ENCODE results near the gene CTNNA1.

CTNNA1 gene

DNA sequence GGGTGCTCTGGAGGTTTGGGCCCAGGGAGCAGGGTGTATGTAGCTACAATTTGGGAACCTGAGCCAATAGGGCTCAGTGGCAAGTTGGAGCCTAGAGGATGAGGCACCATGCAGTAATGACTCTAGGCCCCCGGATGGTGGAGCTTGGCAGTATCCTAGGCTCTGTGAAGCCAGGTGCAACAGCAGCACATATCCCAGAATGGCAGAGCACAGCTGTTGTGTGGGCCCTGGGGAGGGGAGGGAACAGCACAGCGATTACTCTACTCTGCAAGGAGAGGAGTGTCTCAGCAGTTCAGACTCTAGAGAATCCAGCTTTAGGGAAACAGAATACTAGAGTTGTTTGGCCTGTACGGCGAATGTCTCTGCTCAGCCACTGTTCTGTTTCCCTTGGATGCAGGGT, 65.9 kb downstream of the CTNNA1 start:
- TF ChIP-seq, protein P1, sequence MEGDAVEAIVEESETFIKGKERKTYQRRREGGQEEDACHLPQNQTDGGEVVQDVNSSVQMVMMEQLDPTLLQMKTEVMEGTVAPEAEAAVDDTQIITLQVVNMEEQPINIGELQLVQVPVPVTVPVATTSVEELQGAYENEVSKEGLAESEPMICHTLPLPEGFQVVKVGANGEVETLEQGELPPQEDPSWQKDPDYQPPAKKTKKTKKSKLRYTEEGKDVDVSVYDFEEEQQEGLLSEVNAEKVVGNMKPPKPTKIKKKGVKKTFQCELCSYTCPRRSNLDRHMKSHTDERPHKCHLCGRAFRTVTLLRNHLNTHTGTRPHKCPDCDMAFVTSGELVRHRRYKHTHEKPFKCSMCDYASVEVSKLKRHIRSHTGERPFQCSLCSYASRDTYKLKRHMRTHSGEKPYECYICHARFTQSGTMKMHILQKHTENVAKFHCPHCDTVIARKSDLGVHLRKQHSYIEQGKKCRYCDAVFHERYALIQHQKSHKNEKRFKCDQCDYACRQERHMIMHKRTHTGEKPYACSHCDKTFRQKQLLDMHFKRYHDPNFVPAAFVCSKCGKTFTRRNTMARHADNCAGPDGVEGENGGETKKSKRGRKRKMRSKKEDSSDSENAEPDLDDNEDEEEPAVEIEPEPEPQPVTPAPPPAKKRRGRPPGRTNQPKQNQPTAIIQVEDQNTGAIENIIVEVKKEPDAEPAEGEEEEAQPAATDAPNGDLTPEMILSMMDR (conservative IDR thresholded peaks at IDR 0.05; ENCODE audit: low read depth, low read length): no peak
- no peak for DNase-seq (ENCODE audit: low read depth)
- H3K4me3 ChIP-seq (ENCODE audit: low read length): no peak overlapping the region

DNA sequence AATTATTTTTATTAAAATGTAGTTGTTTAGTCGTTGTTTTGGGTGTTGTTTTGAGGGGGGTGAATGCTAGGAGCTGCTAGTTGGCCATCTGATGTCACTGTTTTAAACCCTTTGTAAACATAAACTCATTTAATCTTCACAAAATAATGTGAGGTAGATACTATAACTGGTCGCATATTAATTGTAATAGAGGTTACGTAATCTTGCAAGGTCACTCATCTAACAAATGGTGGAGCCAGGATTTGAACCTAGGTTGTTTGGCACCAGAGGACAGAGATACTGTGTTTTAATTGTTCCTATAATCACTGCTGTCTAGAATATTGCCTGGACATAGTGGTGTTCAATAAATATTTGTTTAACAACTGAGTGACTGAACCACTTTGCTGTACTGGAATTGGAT, 67.5 kb downstream of the CTNNA1 start:
- no peak for DNase-seq (ENCODE audit: low read depth)
- TF ChIP-seq, protein P1 (conservative IDR thresholded peaks at IDR 0.05; ENCODE audit: low read depth, low read length): no peak
- no peak overlapping the region for H3K4me3 ChIP-seq (ENCODE audit: low read length)

DNA sequence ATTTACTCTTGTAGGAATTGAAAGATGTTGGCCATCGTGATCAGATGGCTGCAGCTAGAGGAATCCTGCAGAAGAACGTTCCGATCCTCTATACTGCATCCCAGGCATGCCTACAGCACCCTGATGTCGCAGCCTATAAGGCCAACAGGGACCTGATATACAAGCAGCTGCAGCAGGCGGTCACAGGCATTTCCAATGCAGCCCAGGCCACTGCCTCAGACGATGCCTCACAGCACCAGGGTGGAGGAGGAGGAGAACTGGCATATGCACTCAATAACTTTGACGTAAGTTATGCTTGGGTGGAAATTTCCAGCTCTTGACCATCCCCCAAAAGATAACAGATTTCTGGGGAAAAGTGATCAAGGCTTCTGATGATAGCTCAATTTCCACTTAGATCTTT, 71.3 kb downstream of the CTNNA1 start:
- TF ChIP-seq, protein P1 (conservative IDR thresholded peaks at IDR 0.05; ENCODE audit: low read depth, low read length): no peak
- no peak overlapping the region for H3K4me3 ChIP-seq (ENCODE audit: low read length)
- no peak for DNase-seq (ENCODE audit: low read depth)

DNA sequence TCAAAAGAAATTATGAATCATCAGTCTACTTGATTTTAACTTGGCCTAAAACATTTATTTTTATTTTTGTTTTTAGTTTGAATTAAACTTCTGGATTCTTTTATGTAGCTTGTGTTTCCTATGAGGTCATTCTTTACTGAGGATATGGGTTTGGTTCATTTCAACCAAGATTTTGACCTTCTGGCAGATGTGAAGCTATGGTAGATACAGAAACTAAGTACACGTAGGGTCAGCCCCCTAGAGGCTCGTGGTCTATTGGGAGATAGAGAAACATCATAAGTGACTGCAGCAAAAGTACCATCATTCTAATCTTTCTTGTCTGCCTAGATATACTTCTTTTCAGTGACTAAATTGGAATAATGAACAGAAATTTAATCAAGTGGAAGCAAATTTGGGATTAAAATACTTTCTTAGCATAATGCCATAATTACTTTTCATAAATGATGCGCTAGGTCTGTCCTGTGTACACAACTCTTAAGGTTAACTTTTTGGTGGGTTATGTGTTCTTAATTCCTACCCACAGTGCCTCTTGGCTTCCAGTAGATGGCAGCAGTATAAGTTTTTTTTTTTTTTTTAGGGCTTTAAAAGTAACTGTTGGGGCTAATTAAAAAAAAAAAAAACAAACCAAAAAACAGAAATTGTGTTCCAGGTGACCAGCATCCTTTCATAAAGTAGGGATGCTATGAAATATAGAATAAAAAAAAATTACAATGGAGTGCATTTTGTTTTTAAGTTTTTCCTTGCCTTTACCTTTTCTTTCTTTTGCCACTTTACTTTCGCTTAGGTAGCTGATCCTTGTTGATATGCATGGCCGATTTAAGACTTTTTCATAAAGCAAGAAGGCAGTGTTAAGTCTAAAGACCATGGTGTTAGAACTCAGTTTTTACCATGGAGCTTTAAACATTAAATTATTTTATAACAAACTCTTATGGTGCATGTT, 72.0 kb downstream of the CTNNA1 start:
- DNase-seq (ENCODE audit: low read depth): no peak
- H3K4me3 ChIP-seq (ENCODE audit: low read length): no peak overlapping the region
- TF ChIP-seq, protein P1 (conservative IDR thresholded peaks at IDR 0.05; ENCODE audit: low read depth, low read length): peak; percentile 64

DNA sequence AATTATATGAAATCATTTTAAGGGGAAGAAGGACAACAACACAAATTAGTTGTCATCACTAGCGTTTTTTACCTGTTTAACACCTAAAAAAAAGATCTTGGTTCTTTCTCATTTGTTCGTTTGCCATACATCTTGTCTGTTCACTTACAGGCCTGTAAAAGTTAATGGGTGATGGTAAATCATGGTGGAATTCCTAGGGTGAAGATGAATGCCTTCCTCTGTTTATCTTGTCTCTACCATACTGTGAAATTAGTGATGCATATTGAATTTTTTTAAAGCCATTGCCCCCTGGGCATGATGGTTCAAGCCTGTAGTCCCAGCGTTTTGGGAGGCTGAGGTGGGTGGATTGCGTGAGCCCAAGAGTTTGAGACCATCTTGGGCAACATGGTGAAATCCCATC, 75.3 kb downstream of the CTNNA1 start:
- no peak for DNase-seq (ENCODE audit: low read depth)
- TF ChIP-seq, protein P1 (conservative IDR thresholded peaks at IDR 0.05; ENCODE audit: low read depth, low read length): no peak
- H3K4me3 ChIP-seq (ENCODE audit: low read length): no peak overlapping the region

DNA sequence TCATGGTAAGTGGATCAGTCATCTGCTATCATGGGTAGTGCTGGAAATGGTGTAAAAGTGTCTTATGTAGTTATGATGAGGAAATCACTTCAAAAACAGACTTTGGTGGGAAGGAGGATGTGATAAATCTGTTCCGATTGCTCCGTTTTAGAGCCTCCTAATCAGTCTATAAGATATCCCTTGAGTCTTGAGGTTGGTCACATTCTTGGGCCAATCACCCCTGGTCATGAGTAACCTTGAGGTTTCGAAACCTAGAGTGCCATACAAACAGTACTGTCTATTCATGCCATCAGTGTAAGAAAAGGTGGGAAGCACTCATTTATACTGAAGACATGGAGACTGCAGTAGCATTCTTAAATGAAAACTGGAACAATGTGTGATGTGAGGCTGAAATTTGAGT, 76.1 kb downstream of the CTNNA1 start:
- H3K4me3 ChIP-seq (ENCODE audit: low read length): no peak overlapping the region
- TF ChIP-seq, protein P1 (conservative IDR thresholded peaks at IDR 0.05; ENCODE audit: low read depth, low read length): no peak
- no peak for DNase-seq (ENCODE audit: low read depth)

DNA sequence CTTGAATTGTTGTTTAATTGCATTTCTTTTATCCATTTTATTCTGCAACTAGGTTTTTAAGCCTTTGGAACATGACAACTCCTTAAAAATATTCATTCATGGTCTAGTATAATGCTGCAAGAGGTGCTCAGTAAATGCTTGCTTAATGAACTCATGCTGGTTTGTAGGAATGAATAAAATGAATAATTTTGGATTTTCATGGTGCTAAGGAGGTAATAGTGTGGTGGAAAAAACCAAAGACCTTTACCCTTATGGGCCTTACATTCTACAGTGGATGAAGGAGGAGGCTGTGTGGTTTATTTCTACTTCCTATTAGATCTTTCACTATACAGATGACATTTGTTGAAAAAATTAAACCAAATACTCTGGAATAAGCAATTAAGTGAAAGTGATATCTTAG, 78.5 kb downstream of the CTNNA1 start:
- DNase-seq (ENCODE audit: low read depth): no peak
- no peak overlapping the region for H3K4me3 ChIP-seq (ENCODE audit: low read length)
- TF ChIP-seq, protein P1 (conservative IDR thresholded peaks at IDR 0.05; ENCODE audit: low read depth, low read length): no peak

All from retinal pigment epithelial cell (primary cell).